H1 (cell line): ENCODE measurements around the gene TSG101. TPM values are rescaled to one million over a fixed set of nuclear protein-coding genes. Genes with fewer than 3 reads are reported as not detected.

Source experiments
- CTCF ChIA-PET: fragments of 300-600 bp; sonication (Branson Sonifier 250); formaldehyde crosslinking; loops from one replicate; lab custom pipeline; 2021; ENCODE audit not compliant: partially characterized antibody; lab: Charles Lee
- POLR2A ChIA-PET: fragments of 300-600 bp; sonication (Branson Sonifier 250); formaldehyde crosslinking; loops from one replicate; lab custom pipeline; 2021; ENCODE audit warnings: inconsistent platforms; ENCODE audit not compliant: partially characterized antibody; lab: Charles Lee
- DNase-seq, 2 experiments: peaks; one replicate each; pipeline versions ENCODE4 v3.0.0 to v3.0.0-alpha.2; 2010 to 2022; ENCODE audit warnings: low spot score in 2 of 2, low read depth in 1 of 2, mixed read lengths in 1 of 2
- FAIRE-seq: peaks from 2 replicates; lab custom pipeline; 2011; peaks lifted over from hg19 to GRCh38; lab: Jason Lieb, UNC
- H2AFZ ChIP-seq: 2 replicates; pipeline ENCODE4 v1.8.1; 2012; ENCODE audit warnings: low read length, inconsistent platforms
- H2AK5ac ChIP-seq: 2 replicates; pipeline ENCODE4 v1.6.1; 2013; ENCODE audit warnings: low read depth, low read length
- H2BK120ac ChIP-seq: replicated peaks from 2 replicates; pipeline ENCODE3; 2013; ENCODE audit warnings: low read depth, low read length, inconsistent platforms
- H2BK12ac ChIP-seq: 2 replicates; pipeline ENCODE4 v1.6.1; 2013; ENCODE audit warnings: low read depth, low read length
- H2BK15ac ChIP-seq: 2 replicates; pipeline ENCODE4 v1.6.1; 2013; ENCODE audit warnings: low read length
- H2BK20ac ChIP-seq: 2 replicates; pipeline ENCODE4 v1.6.1; 2013; ENCODE audit warnings: low read length
- H2BK5ac ChIP-seq: 2 replicates; pipeline ENCODE4 v1.6.1; 2013; ENCODE audit warnings: low read depth, low read length
- H3K14ac ChIP-seq: 2 replicates; pipeline ENCODE4 v1.6.1; 2013; ENCODE audit warnings: inconsistent platforms; ENCODE audit not compliant: insufficient read length
- H3K18ac ChIP-seq: 2 replicates; pipeline ENCODE4 v1.6.1; 2013; ENCODE audit warnings: low read length; ENCODE audit errors: extremely low read depth
- H3K23ac ChIP-seq: 2 replicates; pipeline ENCODE4 v1.6.1; 2013; ENCODE audit warnings: inconsistent platforms; ENCODE audit not compliant: insufficient read length
- H3K23me2 ChIP-seq: 2 replicates; pipeline ENCODE4 v1.6.1; 2013; ENCODE audit warnings: low read depth, low read length
- H3K27ac ChIP-seq: 2 replicates; pipeline ENCODE4 v1.6.1; 2011; ENCODE audit warnings: low read depth, low read length, inconsistent platforms
- H3K27me3 ChIP-seq, 4 experiments: replicated peaks in 1 of 4; 1 replicate in 1 of 4; 2 replicates in 3 of 4; pipeline versions ENCODE4 v1.6.1 to v1.8.1; 2011 to 2013; ENCODE audit warnings: low read length in 3 of 4, mild to moderate bottlenecking in 3 of 4, inconsistent platforms in 2 of 4, mixed read lengths in 2 of 4, moderate library complexity in 1 of 4; ENCODE audit not compliant: control insufficient read depth in 3 of 4, insufficient read depth in 3 of 4; ENCODE audit errors: extremely low read depth in 1 of 4
- H3K36me3 ChIP-seq, 4 experiments: 2 replicates each; pipeline versions ENCODE4 v1.6.1 to v1.8.1; 2011 to 2013; ENCODE audit warnings: mild to moderate bottlenecking in 4 of 4, low read length in 3 of 4, moderate library complexity in 2 of 4, control low read depth in 1 of 4, inconsistent platforms in 1 of 4; ENCODE audit not compliant: insufficient read depth in 4 of 4, control insufficient read depth in 2 of 4
- H3K4ac ChIP-seq: replicated peaks from 2 replicates; pipeline ENCODE3; 2013; ENCODE audit warnings: low read length, low read depth, mixed read lengths, inconsistent platforms; ENCODE audit not compliant: insufficient read length
- H3K4me1 ChIP-seq, 4 experiments: replicated peaks in 1 of 4; 1 replicate in 1 of 4; 2 replicates in 3 of 4; pipeline versions ENCODE4 v1.6.1 to v1.8.1; 2011 to 2013; ENCODE audit warnings: low read length in 3 of 4, inconsistent platforms in 2 of 4, mixed read lengths in 1 of 4; ENCODE audit not compliant: insufficient read depth in 4 of 4, control insufficient read depth in 3 of 4
- H3K4me2 ChIP-seq, 2 experiments: 2 replicates each; pipeline versions ENCODE4 v1.6.1 to v1.8.1; 2011 to 2013; ENCODE audit warnings: low read depth in 2 of 2, low read length in 2 of 2, control low read depth in 1 of 2, inconsistent platforms in 1 of 2, mild to moderate bottlenecking in 1 of 2; ENCODE audit not compliant: insufficient read depth in 1 of 2
- H3K4me3 ChIP-seq, 4 experiments: fragments of 200-600, 300-600 bp in 1 of 4; sonication (generic), shearing (Covaris generic), sonication (Bioruptor Twin) in 1 of 4; 2 replicates each; pipeline versions ENCODE4 v1.5.1 to v1.8.1; 2011 to 2016; ENCODE audit warnings: low read length in 4 of 4, low read depth in 3 of 4, control low read depth in 2 of 4, inconsistent platforms in 2 of 4, mild to moderate bottlenecking in 2 of 4, mixed read lengths in 1 of 4, moderate library complexity in 1 of 4; ENCODE audit not compliant: insufficient read depth in 2 of 4; ENCODE audit errors: extremely low read depth in 1 of 4
- H3K56ac ChIP-seq: replicated peaks from 2 replicates; pipeline ENCODE3; 2013; ENCODE audit warnings: low read depth, mild to moderate bottlenecking, mixed read lengths, low read length, inconsistent platforms; ENCODE audit not compliant: insufficient read length
- H3K79me1 ChIP-seq: 2 replicates; pipeline ENCODE4 v1.6.1; 2013; ENCODE audit warnings: low read depth, low read length, control low read depth
- H3K79me2 ChIP-seq, 2 experiments: 2 replicates each; pipeline versions ENCODE4 v1.6.1 to v1.8.1; 2012 to 2013; ENCODE audit warnings: low read length in 2 of 2, mild to moderate bottlenecking in 2 of 2, inconsistent platforms in 1 of 2; ENCODE audit not compliant: insufficient read depth in 2 of 2, control insufficient read depth in 1 of 2
- H3K9ac ChIP-seq, 4 experiments: replicated peaks in 1 of 4; 1 replicate in 1 of 4; 2 replicates in 3 of 4; pipeline versions ENCODE4 v1.6.1 to v1.8.1; 2011 to 2013; ENCODE audit warnings: low read depth in 3 of 4, low read length in 3 of 4, control low read depth in 2 of 4, mild to moderate bottlenecking in 2 of 4, moderate library complexity in 2 of 4, inconsistent platforms in 1 of 4; ENCODE audit errors: extremely low read depth in 1 of 4
- H3K9me3 ChIP-seq, 2 experiments: 2 replicates each; pipeline versions ENCODE4 v1.6.1 to v1.8.1; 2012 to 2013; ENCODE audit warnings: mild to moderate bottlenecking in 2 of 2, moderate library complexity in 2 of 2, control low read depth in 1 of 2, inconsistent platforms in 1 of 2, low read depth in 1 of 2, low read length in 1 of 2, mixed read lengths in 1 of 2; ENCODE audit not compliant: insufficient read depth in 2 of 2
- H4K20me1 ChIP-seq, 2 experiments: replicated peaks in 1 of 2; 2 replicates each; pipeline versions ENCODE3 to v1.8.1; 2011 to 2013; ENCODE audit warnings: inconsistent platforms in 2 of 2, low read length in 2 of 2, mild to moderate bottlenecking in 1 of 2; ENCODE audit not compliant: insufficient read depth in 2 of 2, control insufficient read depth in 1 of 2
- H4K5ac ChIP-seq: 2 replicates; pipeline ENCODE4 v1.6.1; 2013; ENCODE audit warnings: low read length, low read depth, mixed read lengths, inconsistent platforms; ENCODE audit not compliant: insufficient read length
- H4K8ac ChIP-seq: 2 replicates; pipeline ENCODE4 v1.8.0; 2013; ENCODE audit warnings: mild to moderate bottlenecking, moderate library complexity, low read length, inconsistent platforms; ENCODE audit not compliant: insufficient read depth; ENCODE audit errors: extremely low read depth
- H4K91ac ChIP-seq: replicated peaks from 2 replicates; pipeline ENCODE3; 2013; ENCODE audit warnings: low read length, mixed read lengths, inconsistent platforms; ENCODE audit not compliant: insufficient read length
- CHD2 ChIP-seq: IDR thresholded peaks from 2 replicates; pipeline ENCODE4 v1.6.1; 2012; ENCODE audit warnings: low read length, improper control_type of control experiment
- GABPA ChIP-seq: IDR thresholded peaks from 2 replicates; pipeline ENCODE4 v1.6.1; 2011; ENCODE audit warnings: mild to moderate bottlenecking, low read length, moderate library complexity, borderline replicate concordance; ENCODE audit not compliant: insufficient read depth
- PHF8 ChIP-seq: fragments of 200-600 bp; sonication (generic); conservative IDR thresholded peaks from 2 replicates; pipeline ENCODE4 v1.7.1; 2012; ENCODE audit warnings: low read depth, mild to moderate bottlenecking, inconsistent platforms, low read length, moderate library complexity
- RBBP5 ChIP-seq: IDR thresholded peaks from 2 replicates; pipeline ENCODE4 v1.7.1; 2012; ENCODE audit warnings: low read depth, mild to moderate bottlenecking, inconsistent platforms, low read length, moderate library complexity, borderline replicate concordance
- SP4 ChIP-seq: IDR thresholded peaks from 2 replicates; pipeline ENCODE4 v1.6.1; 2012; ENCODE audit warnings: low read length, inconsistent platforms
- TCF12 ChIP-seq: IDR thresholded peaks from 2 replicates; pipeline ENCODE4 v1.6.1; 2011; ENCODE audit warnings: low read depth, mild to moderate bottlenecking, low read length
- WGBS, 2 experiments: shearing (Covaris generic) in 1 of 2; methylation state at CpG; one replicate each; pipeline versions ENCODE4 v1.1.6 to v1.1.7; 2013 to 2015; ENCODE audit warnings: low lambda C conversion rate in 2 of 2, mixed read lengths in 2 of 2, inconsistent platforms in 1 of 2, low coverage in 1 of 2, missing lambda C conversion rate in 1 of 2; ENCODE audit not compliant: insufficient replicate concordance in 2 of 2, insufficient coverage in 1 of 2, insufficient read length in 1 of 2; ENCODE audit errors: extremely low coverage in 1 of 2, missing lambda C conversion rate in 1 of 2; 5-methylcytosine and 5-hydroxymethylcytosine counted together
- polyA plus RNA-seq, 7 experiments: library from polyadenylated mRNA; depleted of rRNA in 3 of 7; stranded (reverse) in 5 of 7; unstranded in 2 of 7; fragments of >200 nt in 5 of 7; fragments of 200-250 nt in 2 of 7; gene quantifications; 1 replicate in 5 of 7; 2 replicates in 1 of 7; 4 replicates in 1 of 7; pipeline versions ENCODE4 v1.2.1 to v1.2.3, GENCODE V29; 2011 to 2013; ENCODE audit warnings: missing spikeins in 2 of 7, mixed read lengths in 2 of 7
- total RNA-seq: library from RNA; stranded (reverse); fragmentation: NEBNext Ultra II Directional; extraction: Animal tissue kit (Norgen Biotek cat#: 25700); gene quantifications from 2 replicates; pipeline ENCODE4 v1.2.1, GENCODE V29; 2021

TSG101 gene
- total and polyA plus RNA-seq, 2 of the 8 experiments (the other 6 are each of a cell fraction or from before 2014, with no cell fraction given) = 50.8 to 151 TPM

DNA sequence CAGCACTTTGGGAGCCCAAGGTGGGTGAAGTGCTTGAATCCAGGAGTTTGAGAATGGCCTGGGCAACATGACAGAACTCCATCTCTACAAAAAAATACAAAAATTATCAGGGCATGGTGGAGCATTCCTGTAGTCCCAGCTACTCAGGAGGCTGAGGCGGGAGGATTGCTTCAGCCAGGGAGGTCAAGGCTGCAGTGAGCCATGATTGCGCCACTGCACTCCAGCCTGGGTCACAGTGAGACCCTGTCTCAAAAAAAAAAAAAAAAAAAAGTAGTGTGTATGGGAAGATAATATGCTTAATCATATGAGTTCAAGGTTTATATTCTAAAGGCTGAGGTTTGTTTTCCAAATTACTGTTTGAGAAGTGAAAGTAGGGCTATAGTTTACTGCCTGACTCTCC lies 60.3 kb downstream of the TSG101 start:
- H3K23me2 ChIP-seq = no peaks in the 10 kb centered on the region; the same call in 1 of the 2 replicates
- H3K4me1 ChIP-seq = no peaks in the 10 kb centered on the region
- no peak overlapping the region for H4K91ac ChIP-seq
- no peaks in the 10 kb centered on the region for H3K79me2 ChIP-seq
- H3K4ac ChIP-seq = no peak overlapping the region
- no peak overlapping the region for H3K27ac ChIP-seq
- H3K36me3 ChIP-seq = no peaks in the 10 kb centered on the region
- no peak overlapping the region for H2AFZ ChIP-seq
- H4K20me1 ChIP-seq = no peaks in the 10 kb centered on the region
- no peak overlapping the region for H2BK120ac ChIP-seq
- CTCF ChIA-PET = interaction anchor here (1.0 to 1.4 kb wide), 3 partner anchors 11 to 351 kb away, joined by 3 to 6 read pairs (median 4); partner anchors contain the start of gene LDHAL6A
- no peaks in the 10 kb centered on the region for H3K27me3 ChIP-seq
- H4K5ac ChIP-seq = no peak overlapping the region
- no peak for TF ChIP-seq RBBP5
- no peak for TF ChIP-seq CHD2
- no peak for TF ChIP-seq GABPA
- no peak for TF ChIP-seq SP4
- no peak for TF ChIP-seq TCF12
- no peak for TF ChIP-seq PHF8
- POLR2A ChIA-PET = no interaction called here
- H3K79me1 ChIP-seq = no peaks in the 10 kb centered on the region
- H2BK12ac ChIP-seq = no peak overlapping the region
- H2AK5ac ChIP-seq = no peak overlapping the region
- H3K4me3 ChIP-seq = no peak overlapping the region
- H3K56ac ChIP-seq = no peak overlapping the region
- H3K18ac ChIP-seq = no peak overlapping the region
- no peaks in the 10 kb centered on the region for H3K9me3 ChIP-seq
- H2BK5ac ChIP-seq = no peak overlapping the region
- H4K8ac ChIP-seq = no peak overlapping the region
- DNase-seq = no peak
- no peak overlapping the region for H2BK20ac ChIP-seq
- WGBS, 2 experiments = 100% methylated on average over 2 of the region's 2 CpGs; no CpG with 5 or more reads in 1 of the 2 experiments
- H3K9ac ChIP-seq = no peak overlapping the region
- no peak overlapping the region for H3K4me2 ChIP-seq
- no peak for FAIRE-seq
- H2BK15ac ChIP-seq = no peak overlapping the region
- no peak overlapping the region for H3K23ac ChIP-seq
- no peak overlapping the region for H3K14ac ChIP-seq
